Chondrocyte (in vitro differentiated cells): ENCODE results near the gene NEUROG2. TPM values are rescaled to one million over a fixed set of nuclear protein-coding genes. Genes with fewer than 3 reads are reported as not detected.
"Not testable (repeated sequence)": the region's sequence is repeated elsewhere in the genome, so short reads cannot be mapped to it uniquely, and the experiment has no call there.

Source experiments
- DNase-seq: peaks from one replicate; pipeline ENCODE4 v3.0.0; 2021; ENCODE audit warnings: mixed read lengths, low spot score
- H3K27ac Mint-ChIP-seq: one replicate; pipeline ENCODE4 v1.8.0; 2021; ENCODE audit warnings: mild to moderate bottlenecking, moderate library complexity, mixed read lengths; ENCODE audit not compliant: unreplicated experiment
- H3K27me3 Mint-ChIP-seq: 2 replicates; pipeline ENCODE4 v1.8.0; 2021; ENCODE audit warnings: low read depth, mixed read lengths
- H3K36me3 Mint-ChIP-seq: 2 replicates; pipeline ENCODE4 v1.8.0; 2021; ENCODE audit warnings: low read depth, mixed read lengths
- H3K4me1 Mint-ChIP-seq: 2 replicates; pipeline ENCODE4 v1.8.0; 2021; ENCODE audit warnings: low read depth, mild to moderate bottlenecking, mixed read lengths
- H3K4me3 Mint-ChIP-seq: one replicate; pipeline ENCODE4 v1.8.0; 2021; ENCODE audit warnings: mild to moderate bottlenecking, moderate library complexity, mixed read lengths; ENCODE audit not compliant: unreplicated experiment
- H3K9me3 Mint-ChIP-seq: 2 replicates; pipeline ENCODE4 v1.8.0; 2021; ENCODE audit warnings: low read depth, mixed read lengths
- total RNA-seq: library from RNA; stranded (reverse); gene quantifications from 3 replicates; pipeline ENCODE4 v1.2.1, GENCODE V29; 2021
- TF ChIP-seq, protein P1 (sequence below): fragments of 200-600 bp; sonication (generic); IDR thresholded peaks from 2 replicates; pipeline ENCODE4 v1.5.0; 2021; ENCODE audit warnings: antibody characterized with exemption, mild to moderate bottlenecking, moderate library complexity

Gene NEUROG2
- total RNA-seq, 1 donor from 2014 or later = not detected

GRCh38 chr4:112531146-112531545, 15.2 kb upstream of the NEUROG2 start:
- Mint-ChIP-seq H3K4me3 (no peak overlapping the region), H3K27me3 (peaks cover 20% of the 10 kb centered on the region), H3K36me3 (no peaks in the 10 kb centered on the region), H3K27ac (no peak overlapping the region), H3K9me3 (no peaks in the 10 kb centered on the region), H3K4me1 (peaks cover 3% of the 10 kb centered on the region)
- no peak for DNase-seq
- TF ChIP-seq, protein P1, sequence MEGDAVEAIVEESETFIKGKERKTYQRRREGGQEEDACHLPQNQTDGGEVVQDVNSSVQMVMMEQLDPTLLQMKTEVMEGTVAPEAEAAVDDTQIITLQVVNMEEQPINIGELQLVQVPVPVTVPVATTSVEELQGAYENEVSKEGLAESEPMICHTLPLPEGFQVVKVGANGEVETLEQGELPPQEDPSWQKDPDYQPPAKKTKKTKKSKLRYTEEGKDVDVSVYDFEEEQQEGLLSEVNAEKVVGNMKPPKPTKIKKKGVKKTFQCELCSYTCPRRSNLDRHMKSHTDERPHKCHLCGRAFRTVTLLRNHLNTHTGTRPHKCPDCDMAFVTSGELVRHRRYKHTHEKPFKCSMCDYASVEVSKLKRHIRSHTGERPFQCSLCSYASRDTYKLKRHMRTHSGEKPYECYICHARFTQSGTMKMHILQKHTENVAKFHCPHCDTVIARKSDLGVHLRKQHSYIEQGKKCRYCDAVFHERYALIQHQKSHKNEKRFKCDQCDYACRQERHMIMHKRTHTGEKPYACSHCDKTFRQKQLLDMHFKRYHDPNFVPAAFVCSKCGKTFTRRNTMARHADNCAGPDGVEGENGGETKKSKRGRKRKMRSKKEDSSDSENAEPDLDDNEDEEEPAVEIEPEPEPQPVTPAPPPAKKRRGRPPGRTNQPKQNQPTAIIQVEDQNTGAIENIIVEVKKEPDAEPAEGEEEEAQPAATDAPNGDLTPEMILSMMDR = no peak

- TF ChIP-seq, protein P1 = no peak
- H3K27me3 Mint-ChIP-seq = peaks cover 60% of the 10 kb centered on the region
- DNase-seq = no peak
- peaks cover 13% of the 10 kb centered on the region for H3K4me1 Mint-ChIP-seq
- no peak overlapping the region for H3K27ac Mint-ChIP-seq
- H3K9me3 Mint-ChIP-seq = peaks cover 6% of the 10 kb centered on the region
- no peak overlapping the region for H3K4me3 Mint-ChIP-seq
- H3K36me3 Mint-ChIP-seq = peaks cover 6% of the 10 kb centered on the region
Measured at GRCh38 chr4:112526061-112526460, 10.1 kb upstream of the NEUROG2 start.

DNA sequence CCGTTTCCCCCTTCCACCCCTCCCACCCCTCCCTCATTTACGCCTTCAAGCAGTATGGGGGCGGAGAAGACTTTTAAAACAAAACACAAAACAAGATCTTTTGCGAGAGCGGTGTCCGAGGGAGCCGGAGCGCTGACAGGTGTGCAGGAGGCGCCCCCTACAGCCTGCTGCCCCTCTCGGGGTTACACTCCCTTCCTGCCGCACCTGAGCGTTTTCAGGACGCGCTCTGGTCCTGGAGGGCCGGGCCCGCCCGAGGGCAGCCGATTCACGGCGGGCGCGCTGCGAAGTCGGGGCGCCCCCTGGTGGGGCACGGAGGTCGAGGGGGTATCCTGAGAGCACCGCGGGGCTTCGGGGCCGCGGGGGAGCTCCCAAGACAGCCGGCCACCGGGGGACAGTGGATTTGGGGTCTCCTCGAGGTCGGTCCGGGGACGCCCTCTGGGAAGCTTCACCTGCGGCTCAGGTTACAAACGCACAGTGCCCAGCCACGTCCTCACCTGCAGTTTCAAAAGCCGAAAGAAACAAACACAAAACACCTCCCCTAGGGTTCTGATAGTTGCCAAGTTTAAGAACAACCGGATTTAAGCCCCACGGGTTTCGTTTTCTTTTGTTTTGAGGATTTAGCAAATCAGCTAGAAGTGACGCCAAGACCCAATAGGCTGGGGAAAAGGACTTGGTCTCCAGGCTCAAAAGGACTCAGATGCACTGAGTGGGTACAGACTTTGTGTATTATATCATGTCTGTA, 8.0 kb upstream of the NEUROG2 start:
- Mint-ChIP-seq H3K4me1 (peaks cover 15% of the 10 kb centered on the region), H3K4me3 (peak overlapping the region; percentile 50), H3K36me3 (peaks cover 9% of the 10 kb centered on the region), H3K27ac (no peak overlapping the region), H3K9me3 (peaks cover 12% of the 10 kb centered on the region), H3K27me3 (peaks cover 70% of the 10 kb centered on the region)
- TF ChIP-seq, protein P1 = peak; percentile 80
- no peak for DNase-seq

GRCh38 chr4:112523008-112523721, 7.2 kb upstream of the NEUROG2 start:
- DNase-seq = no peak
- TF ChIP-seq, protein P1 = peak; percentile 38
- Mint-ChIP-seq H3K4me3 (peak overlapping the region; percentile 50), H3K9me3 (peaks cover 12% of the 10 kb centered on the region), H3K27ac (no peak overlapping the region), H3K27me3 (peaks cover 75% of the 10 kb centered on the region), H3K4me1 (peaks cover 15% of the 10 kb centered on the region), H3K36me3 (peaks cover 9% of the 10 kb centered on the region)

DNA sequence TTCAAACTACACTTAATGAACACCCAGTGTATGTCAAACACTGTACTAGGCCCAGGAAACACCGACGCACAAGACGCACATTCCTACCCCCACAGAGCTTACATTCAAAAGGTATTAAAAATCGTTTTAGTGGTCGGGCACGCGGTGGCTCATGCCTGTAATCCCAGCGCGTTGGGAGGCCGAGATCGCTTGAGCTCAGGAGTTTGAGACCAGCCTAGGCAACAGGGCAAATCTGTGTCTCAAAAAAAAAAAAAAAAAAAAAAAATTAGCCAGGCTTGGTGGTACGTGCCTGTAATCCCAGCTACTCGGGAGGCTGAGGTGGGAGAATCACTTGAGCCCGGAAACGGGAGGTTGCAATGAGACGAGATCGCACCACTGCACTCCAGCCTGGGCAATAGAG, 6.5 kb upstream of the NEUROG2 start:
- H3K9me3 Mint-ChIP-seq = peaks cover 12% of the 10 kb centered on the region
- DNase-seq, H3K27ac Mint-ChIP-seq, H3K4me3 Mint-ChIP-seq, H3K36me3 Mint-ChIP-seq: not testable (repeated sequence)
- H3K4me1 Mint-ChIP-seq = peaks cover 15% of the 10 kb centered on the region
- H3K27me3 Mint-ChIP-seq = peaks cover 83% of the 10 kb centered on the region
